A549 (cell line): ENCODE measurements around the gene SNRPD1.

Experiments used
- ESRRA ChIP-seq: fragments of 150-350 bp; IDR thresholded peaks from 2 replicates; pipeline ENCODE4 v1.6.1; 2014; ENCODE audit warnings: mild to moderate bottlenecking, low read length, borderline replicate concordance
- POLR2A ChIP-seq: IDR thresholded peaks from 2 replicates; pipeline ENCODE4 v1.6.1; 2012; ENCODE audit warnings: mild to moderate bottlenecking, low read length
- RAD21 ChIP-seq, 2 experiments: fragments of >200 bp in 1 of 2; sonication (Bioruptor Twin) in 1 of 2; formaldehyde crosslinking in 1 of 2; IDR thresholded peaks in 1 of 2; conservative IDR thresholded peaks in 1 of 2; 2 replicates in 1 of 2; 3 replicates in 1 of 2; pipeline ENCODE4 v1.6.1; 2012 to 2018; ENCODE audit warnings: inconsistent platforms in 1 of 2
- SREBF2 ChIP-seq: fragments of 450-650 bp; IDR thresholded peaks from 2 replicates; pipeline ENCODE4 v1.6.1; 2014; ENCODE audit warnings: mild to moderate bottlenecking, moderate library complexity

GRCh38 chr18:21602299-21602587, 9.9 kb upstream of the SNRPD1 start:
- TF ChIP-seq SREBF2 (no peak), RAD21 (conservative IDR thresholded peaks at IDR 0.05 in 1 of 2, IDR thresholded peaks at IDR 0.05 in 1 of 2) (no peak), POLR2A (no peak), ESRRA (no peak)
